GM12875 (cell line): ENCODE results near the gene ARID2.

Source experiments
- H3K4me3 ChIP-seq: one replicate; pipeline ENCODE4 v1.5.1; 2011; ENCODE audit warnings: low read depth, low read length, control low read depth
- CTCF ChIP-seq: IDR thresholded peaks from 2 replicates; pipeline ENCODE4 v1.5.1; 2011; ENCODE audit warnings: low read depth, mild to moderate bottlenecking, control low read depth, inconsistent platforms, low read length, moderate library complexity, borderline replicate concordance; ENCODE audit not compliant: insufficient read depth

ARID2 gene

GRCh38 chr12:45816652-45817051, 87.1 kb downstream of the ARID2 start:
- TF ChIP-seq CTCF, result no peak
- H3K4me3 ChIP-seq, result no peak overlapping the region

GRCh38 chr12:45827974-45828373, 98.5 kb downstream of the ARID2 start:
- H3K4me3 ChIP-seq, result no peak overlapping the region
- no peak for TF ChIP-seq CTCF

- no peak overlapping the region for H3K4me3 ChIP-seq
- TF ChIP-seq CTCF, result no peak
Observed at GRCh38 chr12:45828402-45828801, 98.9 kb downstream of the ARID2 start.

GRCh38 chr12:45831590-45831989, 102.1 kb downstream of the ARID2 start:
- no peak for TF ChIP-seq CTCF
- no peak overlapping the region for H3K4me3 ChIP-seq

GRCh38 chr12:45833401-45833800, 103.9 kb downstream of the ARID2 start:
- no peak for TF ChIP-seq CTCF
- H3K4me3 ChIP-seq, result no peak overlapping the region

GRCh38 chr12:45834809-45835208, 105.3 kb downstream of the ARID2 start:
- no peak overlapping the region for H3K4me3 ChIP-seq
- no peak for TF ChIP-seq CTCF

GRCh38 chr12:45839917-45840316, 110.4 kb downstream of the ARID2 start:
- H3K4me3 ChIP-seq, result no peak overlapping the region
- TF ChIP-seq CTCF, result no peak
